Body of pancreas (tissue), 4 donors: ENCODE data around the gene SLC16A10. TPM values are rescaled to one million over a fixed set of nuclear protein-coding genes. Genes with fewer than 3 reads are reported as not detected.

Experiments used
- ATAC-seq: fragments of 150-250 bp; one replicate; pipeline ENCODE4 v1.9.1; 2016
- DNase-seq, 4 donors: peaks; one replicate each; pipeline ENCODE4 v3.0.0-alpha.2; 2019
- H3K27ac ChIP-seq, 4 donors: fragments of 200-600 bp; sonication (generic); 1 replicate in 3 of 4; 2 replicates in 1 of 4; pipeline versions ENCODE4 v1.5.1 to v1.6.1; 2016 to 2019; ENCODE audit warnings: mild to moderate bottlenecking in 1 of 4, mixed read lengths in 1 of 4, moderate library complexity in 1 of 4
- H3K27me3 ChIP-seq, 2 donors: fragments of 200-600 bp; sonication (generic); one replicate each; pipeline ENCODE4 v1.6.0; 2016; ENCODE audit warnings: mild to moderate bottlenecking in 1 of 2
- H3K36me3 ChIP-seq, 2 donors: fragments of 200-600 bp; sonication (generic); replicated peaks in 1 of 2; 2 replicates each; pipeline ENCODE4 v1.5.1; 2016; ENCODE audit warnings: low read depth in 2 of 2; ENCODE audit not compliant: insufficient read depth in 1 of 2
- H3K4me1 ChIP-seq: fragments of 200-600 bp; sonication (generic); one replicate; pipeline ENCODE4 v1.6.0; 2016
- H3K4me3 ChIP-seq, 2 donors: fragments of 200-600 bp; sonication (generic); 1 replicate in 1 of 2; 2 replicates in 1 of 2; pipeline ENCODE4 v1.5.1; 2016 to 2019
- H3K9me3 ChIP-seq, 3 donors: fragments of 200-600 bp; sonication (generic); 1 replicate in 2 of 3; 2 replicates in 1 of 3; pipeline ENCODE4 v1.5.1; 2016
- POLR2A ChIP-seq, 3 donors: fragments of 450-650 bp; IDR thresholded peaks; one replicate each; pipeline ENCODE4 v1.6.1; 2016; ENCODE audit warnings: antibody characterized with exemption in 3 of 3, mild to moderate bottlenecking in 2 of 3
- WGBS, 2 donors: methylation state at CpG; one replicate each; pipeline ENCODE4 v1.1.5; 2017; 5-methylcytosine and 5-hydroxymethylcytosine counted together
- intact Hi-C: fragments of 100-400 bp; cut with DNase I; formaldehyde crosslinking; loops from one replicate; pipeline ENCODE4 v1.15.1; 2023
- total RNA-seq, 2 donors: library from RNA; depleted of rRNA; stranded (reverse); fragments of >200 nt; gene quantifications; one replicate each; pipeline ENCODE4 v1.1.0, GENCODE V29; 2016
- TF ChIP-seq, protein P1 (sequence below), 7 experiments: fragments of 450-650 bp in 4 of 7; fragments of 200-600 bp in 3 of 7; sonication (generic) in 3 of 7; IDR thresholded peaks; one replicate each; pipeline ENCODE4 v1.5.1; 2016 to 2019; ENCODE audit warnings: antibody characterized with exemption in 7 of 7

Gene SLC16A10
- total RNA-seq, 2 donors from 2014 or later: 59.4 to 124 TPM

DNA sequence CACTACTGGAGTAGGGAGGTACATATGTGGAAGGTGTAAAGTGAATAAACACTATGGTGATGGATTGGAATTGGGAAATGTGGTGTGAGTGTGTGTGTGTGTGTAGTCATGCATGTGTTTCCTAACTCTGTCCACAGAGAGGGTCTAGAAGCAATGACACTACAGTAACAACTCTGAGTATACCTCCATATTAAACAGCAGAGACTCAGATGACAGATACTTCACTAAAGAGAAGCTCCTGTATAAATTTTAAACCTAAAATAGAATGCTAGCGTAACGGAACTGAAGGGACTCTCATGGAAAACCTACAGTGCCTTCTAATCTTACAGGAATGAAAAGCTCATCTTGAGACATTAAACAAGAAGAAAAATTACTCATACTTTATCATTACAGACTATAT is 150.5 kb downstream of the SLC16A10 start:
- Histone ChIP-seq H3K9me3 (no peaks in the 10 kb centered on the region), H3K4me1 (no peaks in the 10 kb centered on the region), H3K27me3 (no peaks in the 10 kb centered on the region), H3K4me3 (no peak overlapping the region), H3K36me3 (no peaks in the 10 kb centered on the region), H3K27ac (no peak overlapping the region)
- intact Hi-C loops: no loop called here
- no peak for ATAC-seq
- 91 to 95% methylated on average over 2 of the region's 2 CpGs for WGBS, 2 donors
- no peak for TF ChIP-seq POLR2A (IDR thresholded peaks at IDR 0.05)
- TF ChIP-seq, protein P1, sequence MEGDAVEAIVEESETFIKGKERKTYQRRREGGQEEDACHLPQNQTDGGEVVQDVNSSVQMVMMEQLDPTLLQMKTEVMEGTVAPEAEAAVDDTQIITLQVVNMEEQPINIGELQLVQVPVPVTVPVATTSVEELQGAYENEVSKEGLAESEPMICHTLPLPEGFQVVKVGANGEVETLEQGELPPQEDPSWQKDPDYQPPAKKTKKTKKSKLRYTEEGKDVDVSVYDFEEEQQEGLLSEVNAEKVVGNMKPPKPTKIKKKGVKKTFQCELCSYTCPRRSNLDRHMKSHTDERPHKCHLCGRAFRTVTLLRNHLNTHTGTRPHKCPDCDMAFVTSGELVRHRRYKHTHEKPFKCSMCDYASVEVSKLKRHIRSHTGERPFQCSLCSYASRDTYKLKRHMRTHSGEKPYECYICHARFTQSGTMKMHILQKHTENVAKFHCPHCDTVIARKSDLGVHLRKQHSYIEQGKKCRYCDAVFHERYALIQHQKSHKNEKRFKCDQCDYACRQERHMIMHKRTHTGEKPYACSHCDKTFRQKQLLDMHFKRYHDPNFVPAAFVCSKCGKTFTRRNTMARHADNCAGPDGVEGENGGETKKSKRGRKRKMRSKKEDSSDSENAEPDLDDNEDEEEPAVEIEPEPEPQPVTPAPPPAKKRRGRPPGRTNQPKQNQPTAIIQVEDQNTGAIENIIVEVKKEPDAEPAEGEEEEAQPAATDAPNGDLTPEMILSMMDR (IDR thresholded peaks at IDR 0.05): no peak
- DNase-seq: no peak

DNA sequence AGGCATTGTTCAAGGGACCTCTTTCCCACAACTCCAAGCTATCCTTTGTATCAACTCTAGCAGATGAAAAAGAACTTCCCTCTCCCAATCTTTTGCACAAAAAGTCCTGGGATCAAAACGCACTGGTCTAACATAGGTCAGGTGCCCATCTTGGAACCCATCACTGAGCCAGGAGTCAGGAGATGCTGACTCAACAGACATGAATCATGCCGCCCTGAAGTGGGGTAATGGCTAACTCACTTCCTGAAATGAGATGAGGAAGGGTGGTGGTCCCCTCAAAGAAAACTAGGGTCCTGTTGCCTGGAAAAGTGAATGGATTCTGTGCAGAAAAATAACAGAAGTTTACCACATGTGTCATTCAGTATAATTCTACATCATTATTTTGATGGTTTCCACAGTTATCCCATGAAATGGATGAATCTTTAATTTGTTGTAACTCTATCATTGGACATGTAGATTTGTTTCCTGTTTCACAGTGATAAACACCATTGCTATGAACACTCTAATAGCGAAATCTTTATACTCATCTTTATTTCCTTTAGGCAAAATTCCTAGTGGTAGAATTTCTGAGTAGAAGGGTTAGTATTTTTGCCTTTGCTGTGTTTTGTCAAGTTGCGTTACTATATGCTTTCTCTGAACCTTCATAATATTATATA is 151.3 kb downstream of the SLC16A10 start:
- ATAC-seq: no peak
- TF ChIP-seq, protein P1 (IDR thresholded peaks at IDR 0.05): no peak
- TF ChIP-seq POLR2A (IDR thresholded peaks at IDR 0.05): no peak

DNA sequence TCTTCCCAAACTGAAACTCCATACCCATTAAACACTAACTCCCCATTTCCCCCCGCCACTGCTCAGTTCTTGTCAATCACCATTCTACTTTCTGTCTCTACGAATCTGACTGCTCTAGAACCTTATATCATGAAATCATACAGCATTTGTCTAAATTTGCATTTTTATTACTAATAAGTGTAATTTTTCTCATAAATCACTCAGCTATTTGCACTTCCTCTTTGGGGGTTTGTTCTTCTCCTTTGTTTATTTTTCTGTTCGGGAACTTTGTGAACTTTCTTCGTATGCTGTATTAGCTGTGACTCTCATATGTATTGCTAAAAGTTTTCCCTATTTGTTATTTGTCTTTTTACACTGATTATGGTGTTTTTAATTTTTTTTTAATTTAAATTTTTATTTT is 152.2 kb downstream of the SLC16A10 start:
- ATAC-seq: no peak

More for the DNA sequence above, 151.3 kb downstream of the SLC16A10 start:
- H3K36me3 ChIP-seq: no peaks in the 10 kb centered on the region
- H3K4me3 ChIP-seq: no peak overlapping the region
- peak in 1 of 4 donors; percentile 25 for DNase-seq
- H3K9me3 ChIP-seq: no peaks in the 10 kb centered on the region
- intact Hi-C loops: no loop called here
- H3K27me3 ChIP-seq: no peaks in the 10 kb centered on the region
- 75 to 81% methylated on average over 4 of the region's 4 CpGs for WGBS, 2 donors
- H3K27ac ChIP-seq: no peak overlapping the region
- H3K4me1 ChIP-seq: no peaks in the 10 kb centered on the region

DNA sequence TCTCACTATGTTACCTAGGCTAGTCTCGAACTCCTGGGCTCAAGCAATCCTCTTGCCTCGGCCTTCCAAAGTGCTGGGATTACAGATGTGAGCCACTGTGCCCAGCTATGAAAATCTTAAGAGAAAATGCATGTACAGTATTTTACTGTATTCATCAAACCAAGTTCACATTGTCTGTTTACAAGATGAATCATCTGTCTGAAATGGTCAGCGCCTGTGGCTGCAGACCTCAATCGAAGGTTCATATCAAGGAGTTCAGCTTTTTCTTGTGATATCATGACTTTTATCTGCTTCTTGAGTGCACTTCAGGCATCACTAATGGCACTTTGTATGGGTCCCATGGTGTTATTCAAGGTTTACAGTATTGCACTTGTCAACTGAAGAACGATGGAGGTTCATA is 155.1 kb downstream of the SLC16A10 start:
- intact Hi-C loops: no loop called here
- H3K4me3 ChIP-seq: no peak overlapping the region
- H3K36me3 ChIP-seq: no peaks in the 10 kb centered on the region
- no peaks in the 10 kb centered on the region for H3K27me3 ChIP-seq
- no peak overlapping the region for H3K27ac ChIP-seq
- H3K9me3 ChIP-seq: no peaks in the 10 kb centered on the region
- whole genome bisulfite sequencing, 2 donors: 88 to 93% methylated on average over 5 of the region's 5 CpGs
- no peak for DNase-seq
- TF ChIP-seq, protein P1 (IDR thresholded peaks at IDR 0.05): no peak
- TF ChIP-seq POLR2A (IDR thresholded peaks at IDR 0.05): no peak
- no peak for ATAC-seq
- no peaks in the 10 kb centered on the region for H3K4me1 ChIP-seq

More for the DNA sequence above, 152.2 kb downstream of the SLC16A10 start:
- Histone ChIP-seq H3K9me3 (no peaks in the 10 kb centered on the region), H3K36me3 (no peaks in the 10 kb centered on the region), H3K4me3 (no peak overlapping the region), H3K27ac (peak overlapping the region in 1 of 4 donors; percentile 5), H3K27me3 (no peaks in the 10 kb centered on the region), H3K4me1 (no peaks in the 10 kb centered on the region)
- no peak for TF ChIP-seq POLR2A (IDR thresholded peaks at IDR 0.05)
- TF ChIP-seq, protein P1 (IDR thresholded peaks at IDR 0.05): no peak
- DNase-seq: no peak
- intact Hi-C loops: no loop called here
- 59% methylated on average over 4 of the region's 4 CpGs for WGBS, 2 donors

DNA sequence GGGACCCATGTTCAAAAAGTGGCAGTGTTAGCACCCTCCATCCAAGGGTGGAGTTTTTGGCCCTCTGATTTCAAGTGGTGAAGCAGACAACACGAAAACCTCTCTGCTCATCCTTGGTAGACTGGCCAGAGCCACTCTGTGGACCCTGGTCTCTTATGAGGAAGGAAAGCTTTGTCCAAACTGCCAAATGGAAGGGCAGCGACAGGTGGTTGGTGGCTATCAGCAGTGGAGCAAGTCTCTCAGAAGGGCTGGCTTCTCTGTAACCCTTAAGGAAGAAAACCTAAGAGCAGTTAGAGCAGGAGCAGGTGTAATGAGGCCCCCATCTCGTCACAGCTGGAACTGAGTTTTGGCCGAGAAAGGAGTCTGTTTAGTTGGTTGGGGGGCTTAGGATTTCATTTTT is 155.8 kb downstream of the SLC16A10 start:
- H3K27me3 ChIP-seq: no peaks in the 10 kb centered on the region
- DNase-seq (no peak), ATAC-seq (no peak)
- no peak overlapping the region for H3K27ac ChIP-seq
- H3K9me3 ChIP-seq: no peaks in the 10 kb centered on the region
- no peak overlapping the region for H3K4me3 ChIP-seq
- H3K4me1 ChIP-seq: no peaks in the 10 kb centered on the region
- intact Hi-C loops: no loop called here
- whole genome bisulfite sequencing, 2 donors: 84 to 94% methylated on average over 4 of the region's 4 CpGs
- TF ChIP-seq, protein P1 (IDR thresholded peaks at IDR 0.05): no peak
- no peak for TF ChIP-seq POLR2A (IDR thresholded peaks at IDR 0.05)
- no peaks in the 10 kb centered on the region for H3K36me3 ChIP-seq
